Lower leg skin (tissue), 4 donors: ENCODE results near the gene DHX36. TPM values are rescaled to one million over a fixed set of nuclear protein-coding genes. Genes with fewer than 3 reads are reported as not detected.

Experiments used
- DNase-seq, 2 donors: peaks; one replicate each; pipeline ENCODE4 v3.0.0-alpha.2; 2019; ENCODE audit warnings: low spot score in 2 of 2
- H3K4me3 ChIP-seq: fragments of 200-600 bp; sonication (generic); 2 replicates; pipeline ENCODE4 v1.5.1; 2017; ENCODE audit warnings: mild to moderate bottlenecking, low read depth; ENCODE audit not compliant: poor library complexity, severe bottlenecking
- POLR2A ChIP-seq, 2 donors: fragments of 450-650 bp; IDR thresholded peaks; one replicate each; pipeline ENCODE4 v1.6.1; 2016 to 2017; ENCODE audit warnings: antibody characterized with exemption in 2 of 2, mild to moderate bottlenecking in 1 of 2, moderate library complexity in 1 of 2
- WGBS, 2 donors: methylation state at CpG; one replicate each; pipeline ENCODE4 v1.1.5; 2018; 5-methylcytosine and 5-hydroxymethylcytosine counted together
- intact Hi-C: fragments of 100-400 bp; cut with DNase I; formaldehyde crosslinking; loops from one replicate; pipeline ENCODE4 v1.15.0; 2023; ENCODE audit warnings: low total_unique reads
- total RNA-seq, 4 donors: library from RNA; depleted of rRNA; stranded (reverse); fragments of >200 nt; gene quantifications; one replicate each; pipeline ENCODE4 v1.1.0, GENCODE V29; 2016
- TF ChIP-seq, protein P1 (sequence below), 3 donors: fragments of 450-650 bp; IDR thresholded peaks; one replicate each; pipeline ENCODE4 v1.5.1; 2016; ENCODE audit warnings: antibody characterized with exemption in 3 of 3, mild to moderate bottlenecking in 3 of 3, moderate library complexity in 2 of 3

Gene DHX36
- total RNA-seq, 4 donors from 2014 or later: 25.8 to 55.5 (median 40.8) TPM

GRCh38 chr3:154345422-154346122 lies 21.3 kb upstream of the DHX36 start:
- WGBS, 2 donors: 82 to 83% methylated on average over 2 of the region's 2 CpGs
- no peak for DNase-seq
- H3K4me3 ChIP-seq: no peak overlapping the region
- intact Hi-C loops: no loop called here
- TF ChIP-seq POLR2A (IDR thresholded peaks at IDR 0.05): no peak
- TF ChIP-seq, protein P1, sequence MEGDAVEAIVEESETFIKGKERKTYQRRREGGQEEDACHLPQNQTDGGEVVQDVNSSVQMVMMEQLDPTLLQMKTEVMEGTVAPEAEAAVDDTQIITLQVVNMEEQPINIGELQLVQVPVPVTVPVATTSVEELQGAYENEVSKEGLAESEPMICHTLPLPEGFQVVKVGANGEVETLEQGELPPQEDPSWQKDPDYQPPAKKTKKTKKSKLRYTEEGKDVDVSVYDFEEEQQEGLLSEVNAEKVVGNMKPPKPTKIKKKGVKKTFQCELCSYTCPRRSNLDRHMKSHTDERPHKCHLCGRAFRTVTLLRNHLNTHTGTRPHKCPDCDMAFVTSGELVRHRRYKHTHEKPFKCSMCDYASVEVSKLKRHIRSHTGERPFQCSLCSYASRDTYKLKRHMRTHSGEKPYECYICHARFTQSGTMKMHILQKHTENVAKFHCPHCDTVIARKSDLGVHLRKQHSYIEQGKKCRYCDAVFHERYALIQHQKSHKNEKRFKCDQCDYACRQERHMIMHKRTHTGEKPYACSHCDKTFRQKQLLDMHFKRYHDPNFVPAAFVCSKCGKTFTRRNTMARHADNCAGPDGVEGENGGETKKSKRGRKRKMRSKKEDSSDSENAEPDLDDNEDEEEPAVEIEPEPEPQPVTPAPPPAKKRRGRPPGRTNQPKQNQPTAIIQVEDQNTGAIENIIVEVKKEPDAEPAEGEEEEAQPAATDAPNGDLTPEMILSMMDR (IDR thresholded peaks at IDR 0.05): no peak

DNA sequence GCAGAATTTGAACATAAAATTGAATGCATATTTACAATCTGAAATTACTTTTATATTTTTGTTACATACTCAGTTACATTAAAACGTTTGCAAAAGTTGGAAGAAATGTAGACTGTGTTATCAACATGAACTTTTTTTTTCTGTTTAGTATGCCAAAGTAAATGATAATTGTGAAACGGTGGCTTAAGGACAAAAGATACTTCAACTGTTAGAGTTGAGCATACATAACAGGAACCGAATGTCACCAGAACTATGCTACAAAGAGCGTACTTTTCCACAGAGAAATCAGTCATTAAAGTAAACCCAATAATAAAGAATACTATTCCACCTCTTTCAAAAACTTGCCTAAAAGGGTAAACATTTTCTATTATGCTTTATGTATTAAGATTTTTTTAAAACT lies 14.3 kb upstream of the DHX36 start:
- no peak overlapping the region for H3K4me3 ChIP-seq
- WGBS, 2 donors: 79 to 81% methylated on average over 4 of the region's 4 CpGs
- intact Hi-C loops: no loop called here
- TF ChIP-seq POLR2A (IDR thresholded peaks at IDR 0.05): no peak
- TF ChIP-seq, protein P1 (IDR thresholded peaks at IDR 0.05): no peak
- DNase-seq: no peak

GRCh38 chr3:154338008-154338407 lies 13.7 kb upstream of the DHX36 start:
- intact Hi-C loops: no loop called here
- DNase-seq: no peak
- no peak for TF ChIP-seq POLR2A (IDR thresholded peaks at IDR 0.05)
- H3K4me3 ChIP-seq: no peak overlapping the region
- WGBS, 2 donors: 92 to 94% methylated on average over 6 of the region's 6 CpGs

DNA sequence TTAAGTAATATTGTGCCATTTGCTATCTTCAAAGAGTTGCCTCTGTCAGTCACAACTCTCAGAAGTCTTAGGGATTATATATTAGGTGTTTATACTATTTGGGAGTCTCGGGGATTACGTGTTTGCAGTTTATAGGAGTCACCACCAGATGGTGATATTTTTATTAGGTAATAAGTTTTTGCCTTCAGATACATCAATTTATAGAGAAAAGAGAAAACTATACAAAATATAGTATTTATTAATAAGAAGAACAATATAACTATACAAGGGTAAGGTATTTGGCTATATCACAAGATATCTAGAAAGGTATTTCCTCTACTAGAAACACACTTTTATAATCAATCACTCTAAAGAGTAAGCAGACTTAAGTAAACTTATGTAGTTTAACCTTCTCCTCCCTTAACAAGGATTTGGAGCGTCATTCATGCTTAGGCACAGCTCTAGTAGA lies 10.7 kb upstream of the DHX36 start:
- no peak for DNase-seq
- WGBS, 2 donors: 16 to 24% methylated on average over 3 of the region's 3 CpGs
- intact Hi-C loops: no loop called here
- no peak overlapping the region for H3K4me3 ChIP-seq
- TF ChIP-seq POLR2A (IDR thresholded peaks at IDR 0.05): no peak
- TF ChIP-seq, protein P1 (IDR thresholded peaks at IDR 0.05): no peak

GRCh38 chr3:154327871-154328270 lies 3.6 kb upstream of the DHX36 start:
- no peak overlapping the region for H3K4me3 ChIP-seq
- TF ChIP-seq POLR2A (IDR thresholded peaks at IDR 0.05): no peak
- TF ChIP-seq, protein P1 (IDR thresholded peaks at IDR 0.05): no peak
- intact Hi-C loops: no loop called here
- no peak for DNase-seq

DNA sequence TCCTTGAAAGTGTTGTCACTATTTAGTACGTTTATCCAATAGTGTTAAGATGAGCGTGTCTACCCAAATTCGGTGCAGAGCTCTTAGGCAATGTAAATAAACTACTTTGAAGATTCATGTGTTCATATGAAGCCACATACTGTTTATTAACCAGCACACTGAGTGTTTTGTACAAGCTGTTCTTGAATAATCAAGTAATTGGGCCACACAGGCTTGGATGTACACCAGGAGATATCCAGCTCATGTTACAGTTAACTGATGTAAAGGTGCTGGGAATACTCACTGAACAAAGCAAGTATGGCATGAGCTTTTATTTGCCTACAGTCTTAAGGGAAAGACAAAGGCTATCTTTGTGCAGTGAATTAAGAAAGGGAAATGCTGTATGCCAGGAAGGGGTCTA lies 632 bp upstream of the DHX36 start:
- WGBS, 2 donors: 64 to 79% methylated on average over 3 of the region's 3 CpGs

More for the DNA sequence above, 632 bp upstream of the DHX36 start:
- intact Hi-C loops: no loop called here
- no peak overlapping the region for H3K4me3 ChIP-seq
- no peak for TF ChIP-seq POLR2A (IDR thresholded peaks at IDR 0.05)
- TF ChIP-seq, protein P1 (IDR thresholded peaks at IDR 0.05): no peak
- DNase-seq: no peak
